ENCODE measurements around the gene DLX1.
"Not testable (repeated sequence)": the region's sequence is repeated elsewhere in the genome, so short reads cannot be mapped to it uniquely, and the experiment has no call there.

DLX1 gene

DNA sequence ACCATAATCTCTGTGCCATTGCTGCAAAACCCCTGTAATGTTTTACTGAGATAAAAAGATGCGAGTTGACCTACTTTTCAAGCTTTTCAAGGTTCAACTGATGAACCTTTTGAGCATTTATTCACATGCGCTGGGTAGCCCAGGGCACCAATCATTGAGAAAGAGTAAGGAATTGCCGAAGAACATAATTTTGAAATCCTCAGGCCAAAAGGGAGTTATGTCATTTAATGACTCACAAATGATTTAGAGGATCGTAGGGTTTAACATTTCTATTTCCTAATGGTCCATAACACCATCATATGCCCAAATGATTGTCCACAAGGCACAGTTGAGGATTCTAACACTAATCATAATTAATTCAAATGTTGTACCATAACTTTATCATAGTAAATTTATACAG, 20.2 kb upstream of the DLX1 start:
- DNase-seq (ENCODE audit: low read depth in 3 of 3) = no peak

DNA sequence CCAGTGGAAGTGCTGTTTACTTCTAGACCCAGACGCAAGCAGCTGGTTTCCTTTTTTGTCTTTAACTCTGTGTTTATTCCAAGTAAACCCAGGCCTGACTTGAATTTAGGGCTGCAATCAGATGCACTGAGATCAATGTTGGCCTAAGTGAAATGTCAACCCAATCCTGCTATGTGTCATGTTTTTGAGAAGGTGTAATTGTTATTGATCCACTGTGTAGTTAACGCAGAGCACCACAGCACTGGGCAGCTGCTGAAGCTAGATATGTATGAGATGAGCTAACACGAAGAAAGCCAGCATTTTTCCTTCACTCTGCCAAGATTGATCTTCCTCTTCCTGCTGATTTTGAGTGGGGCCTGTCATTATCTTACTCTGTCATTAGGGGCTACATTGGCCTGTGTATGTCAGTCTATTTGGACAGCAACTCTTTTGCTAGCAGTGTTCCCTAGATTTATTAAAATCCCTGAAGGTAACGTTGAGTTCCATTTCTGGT, 18.9 kb upstream of the DLX1 start:
- no peak for DNase-seq (ENCODE audit: low read depth in 3 of 3)

DNA sequence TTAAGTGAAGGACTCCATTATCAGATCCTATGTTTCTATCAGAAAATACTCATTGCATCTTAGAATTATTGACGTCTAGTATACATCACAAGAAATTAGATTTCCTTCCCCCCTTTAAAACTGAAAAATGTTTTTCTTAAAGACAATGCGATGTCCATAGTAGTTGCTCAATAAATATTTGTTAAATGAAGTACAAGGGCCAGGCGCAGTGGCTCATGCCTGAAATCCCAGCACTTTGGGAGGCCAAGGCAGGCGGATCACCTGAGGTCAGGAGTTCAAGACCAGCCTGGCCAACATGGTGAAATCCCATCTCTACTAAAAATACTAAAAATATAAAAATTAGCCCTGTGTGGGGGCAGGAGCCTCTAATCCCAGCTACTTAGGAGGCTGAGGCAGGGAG, 17.4 kb upstream of the DLX1 start:
- not testable (repeated sequence) for DNase-seq (ENCODE audit: low read depth in 3 of 3)

DNA sequence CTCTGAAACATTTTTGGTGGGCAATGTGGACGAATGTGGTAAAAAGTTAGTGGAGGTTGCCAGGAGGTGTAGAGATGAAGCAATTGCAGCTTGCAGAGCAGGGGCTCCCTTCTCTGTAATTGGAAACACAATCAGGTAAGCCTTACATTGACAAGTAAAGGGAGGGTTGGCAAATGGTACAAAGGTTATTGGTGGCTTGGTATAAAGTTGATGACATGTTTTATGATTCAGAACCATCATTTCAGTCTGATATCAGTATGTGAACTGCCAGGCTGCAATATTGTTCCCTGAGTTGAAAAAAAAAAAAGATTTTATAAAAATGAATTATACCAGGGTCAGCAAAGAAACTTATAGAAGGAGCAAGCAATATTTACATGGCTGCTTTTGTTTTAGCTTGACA, 14.4 kb upstream of the DLX1 start:
- no peak for DNase-seq (ENCODE audit: low read depth in 3 of 3)

DNA sequence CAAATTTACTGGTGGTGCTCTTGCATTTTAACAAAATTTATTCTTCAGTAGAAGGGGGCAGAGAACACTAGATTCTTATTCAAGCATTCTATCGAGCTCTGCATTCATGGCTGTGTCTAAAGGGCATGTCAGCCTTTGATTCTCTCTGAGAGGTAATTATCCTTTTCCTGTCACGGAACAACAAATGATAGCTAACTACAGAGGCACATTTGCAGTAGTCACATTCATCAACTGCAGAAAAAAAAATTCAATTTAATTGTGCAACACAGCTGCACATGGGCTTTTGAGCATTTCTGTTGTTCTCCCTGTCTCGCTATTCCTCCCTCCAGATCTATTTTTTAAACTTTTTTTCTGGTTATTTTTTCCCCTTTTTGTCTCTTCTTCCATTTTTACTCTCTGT, 13.0 kb upstream of the DLX1 start:
- DNase-seq (ENCODE audit: low read depth in 3 of 3) = no peak

DNA sequence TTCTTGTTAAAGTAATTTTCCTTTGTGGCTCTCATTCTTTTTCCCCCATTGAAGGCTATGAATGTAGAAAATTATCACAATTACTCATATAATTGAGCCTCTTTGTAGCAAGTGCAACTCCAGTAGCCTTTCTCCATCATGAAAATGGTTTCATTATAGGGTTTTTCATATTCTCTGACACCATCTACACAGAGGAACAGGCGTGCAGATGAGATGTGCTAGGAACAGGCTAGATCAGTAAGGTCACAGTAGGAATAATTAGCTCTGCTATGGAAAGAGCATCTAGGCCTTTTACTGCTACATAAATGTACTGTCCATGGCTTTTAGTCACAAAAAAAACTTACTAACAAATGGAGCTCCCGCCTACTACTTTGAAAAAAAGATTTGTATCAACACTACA, 12.6 kb upstream of the DLX1 start:
- DNase-seq (ENCODE audit: low read depth in 3 of 3) = no peak

DNA sequence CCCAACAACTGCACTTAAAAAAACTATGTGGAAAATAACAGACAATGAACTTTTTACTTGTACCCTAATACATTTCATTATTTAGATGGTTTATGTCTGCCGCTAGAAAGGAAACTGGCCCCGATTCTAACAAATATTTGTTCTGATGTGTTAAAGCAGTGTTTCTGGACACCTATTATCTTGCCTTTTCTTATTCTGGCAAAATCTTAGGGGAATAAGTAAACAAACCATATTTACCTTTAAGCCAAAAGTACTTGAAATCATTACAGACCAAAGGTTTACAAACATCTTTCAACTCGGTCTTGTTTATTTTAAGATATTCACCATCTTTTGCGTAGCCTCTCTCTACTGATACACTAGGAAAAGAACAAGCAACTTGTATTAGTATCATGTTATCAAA, 11.8 kb upstream of the DLX1 start:
- no peak for DNase-seq (ENCODE audit: low read depth in 3 of 3)

DNA sequence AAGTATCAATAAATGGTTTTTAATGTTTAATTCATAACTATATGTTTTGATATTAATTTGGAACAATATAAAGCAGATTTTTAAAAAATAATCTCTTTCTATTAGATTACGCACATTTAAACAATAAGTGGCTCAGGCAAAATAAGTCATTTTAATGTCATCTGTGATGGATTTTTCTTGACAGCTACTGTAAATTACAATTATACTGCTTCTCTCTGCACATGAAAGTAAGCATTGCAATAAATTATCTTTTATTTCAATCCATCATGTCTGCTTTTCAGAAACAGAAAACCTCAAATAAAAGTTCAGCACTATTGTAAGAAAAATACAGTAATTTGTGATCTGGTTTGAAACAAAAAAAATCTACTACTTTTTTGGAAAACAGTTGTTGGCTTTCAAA, 11.1 kb upstream of the DLX1 start:
- no peak for DNase-seq (ENCODE audit: low read depth in 3 of 3)

DNA sequence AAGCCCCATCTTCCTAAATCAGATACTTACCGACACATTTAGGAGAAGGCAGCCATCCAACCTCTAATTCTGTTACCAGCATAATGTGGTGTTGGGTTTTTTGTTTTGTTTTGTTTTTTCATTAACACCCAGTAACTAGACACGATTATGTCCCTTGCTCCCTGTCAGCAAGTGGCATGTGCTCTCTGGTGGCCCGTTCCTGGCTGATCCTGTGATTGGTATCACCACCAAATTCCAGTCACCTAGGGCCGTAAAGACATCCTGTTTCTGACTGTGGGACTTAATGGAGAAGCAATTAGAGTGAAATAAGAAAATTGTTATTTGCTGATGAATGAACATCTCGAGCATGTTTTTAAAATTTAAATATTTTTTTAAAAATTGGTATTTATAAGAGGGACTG, 5.9 kb upstream of the DLX1 start:
- DNase-seq (ENCODE audit: low read depth in 3 of 3) = no peak

DNA sequence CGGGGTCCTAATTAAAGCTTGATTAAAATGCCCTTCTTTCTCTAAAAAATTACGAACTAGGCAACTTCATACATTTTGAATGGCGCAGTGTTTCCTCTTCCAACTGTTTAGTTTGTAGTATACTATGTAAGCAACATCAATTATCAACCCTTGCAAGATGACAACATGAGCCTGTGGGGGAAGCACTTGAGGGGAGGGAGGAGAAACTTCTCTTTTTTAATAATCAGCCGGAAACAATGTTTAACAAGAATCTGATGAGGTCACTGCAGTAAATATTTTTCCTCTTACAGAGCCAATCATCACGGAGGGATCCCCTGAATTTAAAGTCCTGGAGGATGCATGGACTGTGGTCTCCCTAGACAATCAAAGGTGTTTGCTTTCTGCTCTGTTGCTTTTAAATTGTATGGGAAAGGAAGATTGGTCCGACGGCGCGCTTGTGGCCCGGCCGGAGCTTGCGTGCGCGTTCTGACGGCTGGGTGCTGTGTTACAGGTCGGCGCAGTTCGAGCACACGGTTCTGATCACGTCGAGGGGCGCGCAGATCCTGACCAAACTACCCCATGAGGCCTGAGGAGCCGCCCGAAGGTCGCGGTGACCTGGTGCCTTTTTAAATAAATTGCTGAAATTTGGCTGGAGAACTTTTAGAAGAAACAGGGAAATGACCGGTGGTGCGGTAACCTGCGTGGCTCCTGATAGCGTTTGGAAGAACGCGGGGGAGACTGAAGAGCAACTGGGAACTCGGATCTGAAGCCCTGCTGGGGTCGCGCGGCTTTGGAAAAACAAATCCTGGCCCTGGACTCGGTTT, 5.3 kb upstream of the DLX1 start:
- no peak for DNase-seq (ENCODE audit: low read depth in 3 of 3)

DNA sequence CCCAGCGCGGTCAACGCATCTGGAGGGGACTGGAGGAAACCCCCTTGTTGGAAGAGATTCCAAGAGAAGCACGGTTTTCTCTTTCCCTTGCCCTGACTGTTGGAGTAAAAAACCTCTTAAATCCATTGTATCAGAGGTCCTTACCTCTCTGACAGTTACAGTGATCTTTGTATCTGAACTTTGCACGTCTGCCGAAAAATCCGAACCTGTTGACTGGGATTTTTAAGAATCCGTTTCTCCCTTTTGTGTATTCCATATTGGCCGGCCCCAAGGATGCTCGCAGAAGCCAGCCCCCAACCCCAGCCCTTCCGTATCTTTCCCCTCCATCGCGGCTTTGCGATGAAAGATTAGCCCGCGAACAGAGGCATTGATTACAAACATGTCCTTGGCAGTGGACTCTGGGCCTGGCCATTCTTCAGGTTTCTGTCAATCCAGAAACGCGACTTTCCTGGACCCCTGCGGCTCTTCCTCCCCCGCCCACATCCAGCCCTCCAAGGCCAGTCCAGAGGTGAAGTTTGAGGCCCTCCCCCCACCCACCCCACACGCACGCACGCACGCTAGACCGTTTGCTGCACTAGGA, 4.6 kb upstream of the DLX1 start:
- no peak for DNase-seq (ENCODE audit: low read depth in 3 of 3)

DNA sequence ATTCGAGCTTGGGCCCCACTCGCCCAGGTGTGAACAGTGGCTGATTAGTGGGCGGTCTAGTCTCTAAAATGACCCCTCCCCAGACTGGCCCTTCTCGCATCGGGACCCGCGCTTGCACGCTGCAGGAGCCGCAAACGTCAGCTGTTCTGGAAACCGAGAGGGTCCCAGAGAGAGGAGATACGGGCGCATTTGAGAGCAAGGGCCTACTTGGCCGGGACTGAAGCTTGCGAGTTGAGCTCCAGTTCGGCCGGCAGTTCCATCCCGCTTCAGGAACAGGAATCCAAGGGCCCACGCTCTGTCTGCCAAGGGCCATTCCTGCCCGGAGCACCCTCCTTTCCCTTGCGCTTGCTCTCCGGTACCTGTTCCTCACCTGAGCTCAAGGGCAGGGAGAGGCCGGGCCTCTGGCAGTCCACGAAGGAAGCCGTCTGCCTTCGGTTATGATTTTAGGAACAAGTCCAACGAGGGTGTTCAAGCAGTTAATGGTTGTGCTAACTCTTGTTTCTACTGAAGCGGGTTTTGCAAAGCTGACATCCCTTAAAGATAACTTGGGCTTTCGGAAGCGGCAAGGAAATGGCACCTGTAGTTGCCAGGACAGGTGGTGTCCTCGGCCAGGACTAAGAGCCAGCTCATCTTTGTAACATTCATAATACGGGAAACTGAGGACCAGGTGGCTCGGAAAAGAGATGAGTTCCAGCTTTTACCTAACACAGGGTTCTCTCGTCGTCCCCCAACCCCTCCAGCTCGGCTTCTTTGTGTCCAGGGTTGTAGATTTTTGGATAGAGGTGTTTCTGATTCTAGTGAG, 3.9 kb upstream of the DLX1 start:
- no peak for DNase-seq (ENCODE audit: low read depth in 3 of 3)

DNA sequence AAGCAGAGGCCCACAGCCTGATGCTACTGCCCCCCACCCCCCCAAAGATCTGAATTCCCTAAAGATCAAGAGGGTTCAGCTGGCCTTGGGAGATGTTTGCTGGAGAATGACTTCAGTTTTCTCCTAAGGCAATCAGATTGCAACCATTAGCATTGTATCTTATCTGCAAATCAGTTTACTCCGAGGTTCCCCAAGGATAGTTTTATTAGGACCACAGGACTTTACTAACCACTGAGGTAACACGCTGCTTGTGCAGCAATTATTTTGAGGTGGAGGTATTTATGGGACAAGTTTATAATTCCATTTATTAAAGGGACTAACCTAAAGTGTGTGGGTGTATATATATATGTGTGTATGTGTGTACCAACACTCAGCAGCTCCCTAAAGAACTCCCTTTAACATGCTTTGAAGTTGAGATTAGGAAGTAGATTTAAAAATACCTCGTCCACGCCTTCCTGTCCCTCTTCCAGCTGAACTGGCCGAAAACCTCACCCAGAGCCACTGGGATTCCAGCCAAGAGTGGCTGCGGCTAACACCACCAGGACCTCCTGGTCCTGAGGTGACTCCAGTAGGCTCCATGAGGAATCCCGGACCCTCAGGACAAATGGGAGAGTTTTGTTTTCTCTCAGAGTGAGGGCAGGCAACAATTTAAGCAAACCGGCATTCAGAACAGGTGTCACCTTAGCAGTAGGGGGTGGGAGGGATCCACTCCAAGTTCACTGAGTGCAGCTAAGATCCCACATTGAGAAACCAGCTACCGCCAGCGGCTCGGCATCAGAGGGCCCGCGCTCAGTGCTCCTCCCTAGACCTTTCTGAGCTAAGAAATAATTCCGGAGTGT, 3.0 kb upstream of the DLX1 start:
- no peak for DNase-seq (ENCODE audit: low read depth in 3 of 3)

DNA sequence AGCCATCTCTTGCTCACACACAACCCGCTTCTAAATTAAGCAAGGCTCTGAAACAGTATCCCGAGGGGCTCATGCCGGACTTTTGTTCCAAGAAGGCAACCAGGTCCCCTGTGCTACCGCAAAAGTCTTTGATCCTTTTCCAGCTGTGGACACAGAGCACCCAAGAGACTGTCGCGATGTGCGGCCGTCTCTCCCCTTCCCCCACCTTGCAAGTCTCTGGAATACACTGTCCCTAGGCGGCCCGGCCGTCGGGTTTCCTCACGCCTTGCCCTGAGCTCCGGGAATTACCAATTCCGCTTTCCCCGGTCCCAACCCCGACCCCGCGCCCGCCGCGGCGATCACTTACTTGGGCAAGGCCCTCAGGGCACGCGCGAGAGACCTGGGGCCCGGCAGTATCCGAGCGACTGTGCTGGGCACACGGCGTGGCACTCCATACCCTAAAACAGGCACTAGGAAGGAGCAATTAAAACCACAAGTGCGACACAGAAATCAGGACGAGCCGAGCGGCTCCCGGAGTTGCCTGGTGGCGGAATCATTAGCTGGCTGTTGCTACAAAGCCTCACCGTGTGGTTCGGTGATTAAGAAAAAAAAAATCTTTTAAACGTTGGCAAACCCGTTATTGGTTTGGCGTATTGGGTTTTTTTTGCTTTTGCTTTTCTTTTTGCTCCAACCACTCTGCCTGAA, 2.2 kb upstream of the DLX1 start:
- no peak for DNase-seq (ENCODE audit: low read depth in 3 of 3)

DNA sequence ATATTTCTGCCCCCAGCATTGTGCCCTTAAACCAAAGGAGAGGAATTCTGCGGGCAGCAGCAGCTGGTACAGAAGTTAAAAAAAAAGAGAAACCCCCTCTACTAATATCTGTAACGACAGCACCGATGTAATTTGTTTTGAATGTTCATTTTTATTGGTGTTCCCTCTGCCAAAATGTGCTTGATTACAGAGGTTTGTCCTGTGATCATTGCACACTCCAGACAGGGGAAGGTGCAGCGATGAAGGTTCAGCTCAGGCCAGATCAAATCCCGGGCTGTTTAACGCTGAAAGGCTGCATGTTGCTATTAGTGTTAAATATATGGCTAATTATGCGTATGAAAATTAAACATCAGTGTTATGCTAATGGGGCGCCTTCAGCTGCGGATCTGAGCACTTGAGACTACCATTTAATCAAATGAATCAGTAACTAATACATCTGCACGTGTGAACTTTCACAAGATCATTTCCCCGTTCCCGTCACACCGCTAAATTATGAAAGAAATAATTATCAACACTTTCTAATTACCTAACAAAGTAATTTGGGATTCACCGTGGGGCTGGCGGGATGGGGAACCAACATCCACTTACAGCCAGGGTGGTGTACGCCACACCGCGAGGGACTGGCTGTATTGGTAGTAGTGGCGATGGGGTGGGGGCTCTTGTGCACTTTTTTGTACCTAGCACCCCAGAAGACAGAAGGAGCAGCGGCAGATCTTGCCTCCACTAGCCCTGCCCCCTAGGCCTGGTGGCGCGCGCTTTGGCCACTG, 1.5 kb upstream of the DLX1 start:
- DNase-seq (ENCODE audit: low read depth in 3 of 3) = no peak

DNA sequence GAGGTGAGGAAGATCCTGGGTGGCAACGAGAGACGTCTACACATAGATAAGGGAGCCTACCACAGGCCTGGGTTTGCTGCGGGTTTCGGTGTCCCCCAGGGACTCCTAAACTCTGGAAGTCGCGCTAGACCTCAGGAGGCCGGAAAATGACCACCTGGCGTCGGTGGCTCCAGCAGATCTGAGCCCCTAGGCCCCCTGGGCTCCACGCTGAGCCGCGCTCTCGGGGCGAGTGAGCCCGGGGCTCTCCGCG, 987 bp upstream of the DLX1 start:
- DNase-seq (ENCODE audit: low read depth in 3 of 3) = no peak

DNA sequence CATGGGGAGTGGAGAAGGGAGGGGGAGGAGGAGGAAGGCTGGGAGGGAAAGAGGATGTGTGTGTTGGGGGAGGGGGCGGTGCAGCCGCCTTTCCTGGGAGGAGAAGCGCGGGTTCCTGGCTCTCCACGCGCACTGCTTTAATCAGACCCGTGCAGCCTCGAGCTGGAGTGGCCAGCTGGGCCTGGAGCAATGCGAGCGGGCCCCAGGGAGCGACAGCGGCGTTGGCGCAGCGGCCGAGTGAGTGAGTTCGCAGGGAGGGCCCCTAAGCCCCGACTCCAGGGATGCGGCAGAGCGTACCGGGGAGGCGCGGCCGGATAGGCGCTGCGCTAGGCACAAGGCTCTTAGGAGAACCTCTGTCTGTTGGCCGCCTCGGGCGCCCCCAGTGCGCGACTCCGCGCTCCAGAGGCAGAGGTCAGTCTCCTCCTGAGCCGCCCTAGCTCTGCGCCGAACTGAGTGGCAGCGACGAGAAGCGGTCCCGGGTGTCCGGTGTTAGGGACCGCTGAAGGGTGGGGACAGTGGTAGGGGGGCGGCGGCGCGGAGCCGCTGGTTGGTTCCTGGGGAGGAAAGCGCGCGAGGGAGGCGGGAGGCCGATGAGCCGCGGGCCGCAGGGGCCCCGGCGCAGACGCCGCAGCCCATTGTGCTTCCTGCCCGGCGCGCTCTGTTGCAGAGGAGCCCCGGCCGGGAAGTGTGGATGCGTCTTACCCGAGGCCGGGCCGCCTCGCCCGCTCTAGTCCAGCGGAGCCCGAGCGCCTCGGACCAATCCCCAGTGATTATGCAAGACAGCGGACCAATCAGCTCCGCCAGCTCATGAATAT, 455 bp upstream of the DLX1 start:
- peak in 1 of 3 donors; percentile 46 for DNase-seq (ENCODE audit: low read depth in 3 of 3)

DNA sequence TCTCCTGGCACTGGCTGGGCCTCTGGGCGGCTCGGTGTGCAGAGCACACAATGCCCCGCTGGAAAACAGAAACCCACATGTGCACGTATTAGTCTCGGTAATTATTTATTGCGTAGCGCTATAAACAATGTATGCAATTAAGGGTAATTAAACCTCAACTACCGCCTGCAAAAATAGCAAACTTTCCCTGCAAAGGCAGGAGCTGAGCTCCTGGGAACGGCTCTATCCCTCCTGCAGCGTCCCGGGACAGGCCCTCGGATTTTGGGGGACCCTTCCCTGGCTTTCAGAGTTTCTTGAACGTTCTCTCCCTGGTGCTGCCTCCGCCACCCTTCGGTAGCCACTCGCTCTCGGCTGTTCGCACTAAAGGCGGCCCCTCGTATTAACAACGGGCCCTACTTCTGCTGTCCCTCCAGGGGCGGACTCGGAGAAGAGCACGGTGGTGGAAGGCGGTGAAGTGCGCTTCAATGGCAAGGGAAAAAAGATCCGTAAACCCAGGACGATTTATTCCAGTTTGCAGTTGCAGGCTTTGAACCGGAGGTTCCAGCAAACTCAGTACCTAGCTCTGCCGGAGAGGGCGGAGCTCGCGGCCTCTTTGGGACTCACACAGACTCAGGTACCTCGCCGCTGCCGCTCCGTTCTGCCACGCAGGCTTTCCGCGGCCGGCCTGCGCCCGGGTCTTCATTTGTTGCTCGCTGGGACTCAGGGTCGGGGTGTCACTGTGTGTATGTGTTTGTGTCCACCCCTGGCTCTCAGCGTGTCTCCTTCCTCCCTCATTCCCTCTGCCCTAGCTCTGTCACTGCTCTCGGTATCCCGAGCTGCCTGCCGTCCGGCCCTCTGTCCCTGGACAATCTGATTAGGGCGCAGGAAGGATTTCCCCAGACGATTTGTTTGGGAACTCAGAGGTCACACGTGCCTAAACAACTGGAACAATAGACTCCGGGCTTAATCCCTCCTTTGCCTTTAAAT, 1.2 kb downstream of the DLX1 start:
- DNase-seq (ENCODE audit: low read depth in 3 of 3) = no peak

All from stimulated activated CD4-positive, alpha-beta T cell treated with anti-CD3 and anti-CD28 coated beads, TNF-alpha, amount 100 ng/mL, for 48 hours (primary cell).